Lower leg skin (tissue), 4 donors: ENCODE results near the gene PTPRN2. TPM values are rescaled to one million over a fixed set of nuclear protein-coding genes. Genes with fewer than 3 reads are reported as not detected.

Experiments used
- DNase-seq, 2 donors: peaks; one replicate each; pipeline ENCODE4 v3.0.0-alpha.2; 2019; ENCODE audit warnings: low spot score in 2 of 2
- H3K4me3 ChIP-seq: fragments of 200-600 bp; sonication (generic); 2 replicates; pipeline ENCODE4 v1.5.1; 2017; ENCODE audit warnings: mild to moderate bottlenecking, low read depth; ENCODE audit not compliant: poor library complexity, severe bottlenecking
- POLR2A ChIP-seq, 2 donors: fragments of 450-650 bp; IDR thresholded peaks; one replicate each; pipeline ENCODE4 v1.6.1; 2016 to 2017; ENCODE audit warnings: antibody characterized with exemption in 2 of 2, mild to moderate bottlenecking in 1 of 2, moderate library complexity in 1 of 2
- WGBS, 2 donors: methylation state at CpG; one replicate each; pipeline ENCODE4 v1.1.5; 2018; 5-methylcytosine and 5-hydroxymethylcytosine counted together
- intact Hi-C: fragments of 100-400 bp; cut with DNase I; formaldehyde crosslinking; loops from one replicate; pipeline ENCODE4 v1.15.0; 2023; ENCODE audit warnings: low total_unique reads
- total RNA-seq, 4 donors: library from RNA; depleted of rRNA; stranded (reverse); fragments of >200 nt; gene quantifications; one replicate each; pipeline ENCODE4 v1.1.0, GENCODE V29; 2016
- TF ChIP-seq, protein P1 (sequence below), 3 donors: fragments of 450-650 bp; IDR thresholded peaks; one replicate each; pipeline ENCODE4 v1.5.1; 2016; ENCODE audit warnings: antibody characterized with exemption in 3 of 3, mild to moderate bottlenecking in 3 of 3, moderate library complexity in 2 of 3

PTPRN2 gene
- total RNA-seq, 4 donors from 2014 or later: 0.11 to 1.6 (median 0.92) TPM

DNA sequence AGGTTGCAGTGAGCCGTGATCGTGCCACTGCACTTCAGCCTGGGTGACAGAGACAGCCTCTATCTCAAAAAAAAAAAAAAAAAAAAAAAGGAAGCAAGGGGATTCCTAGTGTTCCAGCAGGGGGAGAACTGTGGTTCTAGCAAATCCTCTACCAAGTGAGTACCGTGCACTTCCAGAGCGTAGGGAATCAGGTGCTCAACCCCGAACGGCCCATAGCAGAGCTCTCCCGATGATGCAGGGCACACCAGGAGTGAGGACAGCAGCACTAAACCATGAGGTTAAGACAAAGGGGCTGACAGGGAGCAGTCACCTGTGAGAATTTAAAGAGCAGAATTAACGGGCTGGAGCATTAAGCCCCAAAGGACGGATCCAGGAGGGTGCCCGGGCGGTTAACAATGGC lies 173.6 kb downstream of the PTPRN2 start:
- TF ChIP-seq POLR2A (IDR thresholded peaks at IDR 0.05): no peak
- TF ChIP-seq, protein P1, sequence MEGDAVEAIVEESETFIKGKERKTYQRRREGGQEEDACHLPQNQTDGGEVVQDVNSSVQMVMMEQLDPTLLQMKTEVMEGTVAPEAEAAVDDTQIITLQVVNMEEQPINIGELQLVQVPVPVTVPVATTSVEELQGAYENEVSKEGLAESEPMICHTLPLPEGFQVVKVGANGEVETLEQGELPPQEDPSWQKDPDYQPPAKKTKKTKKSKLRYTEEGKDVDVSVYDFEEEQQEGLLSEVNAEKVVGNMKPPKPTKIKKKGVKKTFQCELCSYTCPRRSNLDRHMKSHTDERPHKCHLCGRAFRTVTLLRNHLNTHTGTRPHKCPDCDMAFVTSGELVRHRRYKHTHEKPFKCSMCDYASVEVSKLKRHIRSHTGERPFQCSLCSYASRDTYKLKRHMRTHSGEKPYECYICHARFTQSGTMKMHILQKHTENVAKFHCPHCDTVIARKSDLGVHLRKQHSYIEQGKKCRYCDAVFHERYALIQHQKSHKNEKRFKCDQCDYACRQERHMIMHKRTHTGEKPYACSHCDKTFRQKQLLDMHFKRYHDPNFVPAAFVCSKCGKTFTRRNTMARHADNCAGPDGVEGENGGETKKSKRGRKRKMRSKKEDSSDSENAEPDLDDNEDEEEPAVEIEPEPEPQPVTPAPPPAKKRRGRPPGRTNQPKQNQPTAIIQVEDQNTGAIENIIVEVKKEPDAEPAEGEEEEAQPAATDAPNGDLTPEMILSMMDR (IDR thresholded peaks at IDR 0.05): no peak
- intact Hi-C loops: no loop called here
- H3K4me3 ChIP-seq: no peak overlapping the region
- 66 to 75% methylated on average over 11 of the region's 11 CpGs for WGBS, 2 donors
- DNase-seq: peak in 1 of 2 donors; percentile 37

GRCh38 chr7:158411232-158411950 lies 176.2 kb downstream of the PTPRN2 start:
- 91 to 93% methylated on average over 23 to 24 of the region's 24 CpGs for WGBS, 2 donors
- DNase-seq: peak in 1 of 2 donors; percentile 77
- TF ChIP-seq, protein P1 (IDR thresholded peaks at IDR 0.05): no peak
- no peak for TF ChIP-seq POLR2A (IDR thresholded peaks at IDR 0.05)

GRCh38 chr7:158410720-158411119 lies 176.9 kb downstream of the PTPRN2 start:
- H3K4me3 ChIP-seq: no peak overlapping the region
- no peak for DNase-seq
- intact Hi-C loops: no loop called here
- TF ChIP-seq POLR2A (IDR thresholded peaks at IDR 0.05): no peak
- TF ChIP-seq, protein P1 (IDR thresholded peaks at IDR 0.05): no peak
- WGBS, 2 donors: 75 to 82% methylated on average over 12 of the region's 12 CpGs

More at GRCh38 chr7:158411232-158411950, 176.2 kb downstream of the PTPRN2 start:
- intact Hi-C loops: no loop called here
- no peak overlapping the region for H3K4me3 ChIP-seq

- TF ChIP-seq, protein P1 (IDR thresholded peaks at IDR 0.05): no peak
- no peak for TF ChIP-seq POLR2A (IDR thresholded peaks at IDR 0.05)
- WGBS, 2 donors: 78 to 81% methylated on average over 13 of the region's 13 CpGs
- intact Hi-C loops: no loop called here
- no peak for DNase-seq
- H3K4me3 ChIP-seq: no peak overlapping the region
These were observed 177.8 kb downstream of the PTPRN2 start for GRCh38 chr7:158409816-158410330.

DNA sequence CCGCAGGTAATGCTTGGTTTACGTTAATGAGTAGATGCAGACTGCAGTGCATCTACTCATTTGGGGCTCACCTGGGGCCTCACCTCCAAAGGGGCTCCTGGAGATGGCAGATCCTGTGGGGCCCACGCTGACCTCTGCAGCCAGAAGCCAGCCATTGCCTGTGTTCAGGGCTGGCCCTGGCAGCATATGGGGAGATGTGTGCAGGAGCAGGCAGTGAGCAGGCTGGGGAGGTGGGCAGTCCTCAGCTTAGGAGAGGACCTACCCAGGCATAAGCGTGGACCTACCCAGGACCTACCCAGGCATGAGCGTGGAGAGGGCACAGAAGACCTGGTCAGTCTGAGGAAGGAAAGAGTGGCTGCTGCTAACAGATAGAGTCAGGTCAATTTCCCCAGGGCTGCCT lies 178.5 kb downstream of the PTPRN2 start:
- 86 to 91% methylated on average over 5 of the region's 5 CpGs for WGBS, 2 donors
- no peak for DNase-seq
- no peak overlapping the region for H3K4me3 ChIP-seq
- intact Hi-C loops: no loop called here
- no peak for TF ChIP-seq POLR2A (IDR thresholded peaks at IDR 0.05)
- TF ChIP-seq, protein P1 (IDR thresholded peaks at IDR 0.05): no peak
